NCI-H1092 treated with DMSO at 0.1 percent for 48 hours (cell line): Measurements from ENCODE around the gene INPP4B.

Experiments used
- DNase-seq: peaks from one replicate; lab custom pipeline; 2025; lab: John Stamatoyannopoulos, UW

Gene INPP4B

DNA sequence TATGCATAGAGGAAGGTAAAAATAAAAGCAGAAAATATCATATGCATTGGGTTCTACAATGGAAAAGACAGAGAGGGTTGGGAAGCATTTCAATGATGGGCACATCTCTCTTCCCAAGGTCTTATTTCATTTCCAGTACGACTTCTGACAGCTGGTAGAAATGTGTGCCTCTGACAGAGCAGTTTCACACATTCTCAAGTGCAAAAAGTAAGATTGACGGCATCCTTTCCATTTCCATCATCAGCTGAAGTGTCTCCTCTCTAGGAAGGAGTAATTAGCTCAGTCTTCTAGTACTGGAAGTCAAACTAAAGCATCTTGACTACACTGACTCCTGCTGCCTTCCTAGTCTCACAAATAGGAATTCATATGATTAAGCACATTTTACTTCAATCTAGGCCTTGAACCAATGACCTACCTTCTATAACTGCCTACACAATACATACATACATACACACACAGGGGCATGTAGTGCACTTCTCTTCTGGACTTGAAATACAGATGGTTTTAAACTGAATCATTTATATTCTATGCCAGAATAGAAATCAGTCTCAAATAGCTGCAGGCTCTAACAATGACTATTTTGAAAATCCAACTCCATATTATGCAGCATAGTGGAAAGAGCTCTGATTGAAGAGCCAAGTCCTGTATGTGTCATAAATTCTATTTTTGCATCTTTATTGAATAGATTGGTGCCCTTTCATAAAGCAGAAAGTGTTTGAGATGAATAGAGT lies 473.4 kb downstream of the INPP4B start:
- DNase-seq = no peak

- DNase-seq = no peak
These were observed 477.0 kb downstream of the INPP4B start for GRCh38 chr4:142369141-142369540.

DNA sequence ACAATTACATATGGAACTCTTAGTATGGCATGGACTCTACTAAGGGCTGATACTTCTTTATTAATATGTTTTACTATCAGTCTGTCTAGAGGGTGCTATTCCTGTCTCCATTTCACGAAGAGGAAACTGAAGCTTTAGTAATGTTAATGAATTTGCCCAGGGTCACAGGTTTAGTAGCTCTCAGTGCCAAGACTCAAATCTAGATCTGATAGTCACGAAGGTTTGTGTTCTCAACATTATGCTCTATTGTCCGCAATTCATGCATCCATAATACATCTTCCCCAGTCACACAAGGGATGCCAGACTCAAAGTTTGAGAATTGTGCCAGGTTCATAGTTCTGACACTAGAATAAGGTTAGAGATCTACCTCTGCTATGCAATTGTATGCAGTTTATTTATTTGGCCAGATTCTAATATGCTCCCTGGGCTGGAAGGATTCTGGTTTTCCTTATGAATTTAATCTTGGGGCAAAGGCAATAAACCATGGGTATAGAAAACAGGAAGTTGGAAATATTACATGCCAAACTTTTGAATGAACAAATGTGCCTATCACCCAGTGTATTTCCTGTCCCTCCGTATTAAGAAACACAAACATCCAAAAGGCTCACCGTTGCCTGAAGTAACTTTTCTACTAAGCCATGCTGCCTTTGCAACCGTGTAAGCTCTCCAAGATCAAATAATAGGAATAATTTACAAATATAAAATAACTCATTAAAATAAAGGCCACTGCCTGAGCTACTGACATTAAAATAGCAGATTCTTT lies 478.5 kb downstream of the INPP4B start:
- no peak for DNase-seq

GRCh38 chr4:142366769-142367181 lies 479.3 kb downstream of the INPP4B start:
- DNase-seq = no peak

DNA sequence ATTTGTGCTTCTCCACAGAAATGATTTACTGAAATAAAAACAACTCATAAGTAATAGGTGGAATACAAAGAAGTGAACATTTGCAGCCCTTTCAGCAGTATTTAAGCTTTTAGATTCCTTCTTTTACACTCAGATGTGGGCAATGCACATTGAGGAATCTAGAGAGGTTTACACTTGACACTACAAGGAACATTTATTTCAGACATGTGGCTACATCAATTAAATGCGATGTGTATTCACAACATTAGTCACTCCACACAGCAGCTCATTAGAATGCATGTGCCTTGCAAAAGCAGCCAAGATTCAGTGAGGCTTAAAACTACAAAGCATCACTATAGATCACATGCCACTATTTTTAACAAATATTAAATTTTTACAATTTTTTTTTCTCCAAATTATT lies 480.7 kb downstream of the INPP4B start:
- no peak for DNase-seq

- no peak for DNase-seq
These were observed 482.4 kb downstream of the INPP4B start for GRCh38 chr4:142363686-142364085.

DNA sequence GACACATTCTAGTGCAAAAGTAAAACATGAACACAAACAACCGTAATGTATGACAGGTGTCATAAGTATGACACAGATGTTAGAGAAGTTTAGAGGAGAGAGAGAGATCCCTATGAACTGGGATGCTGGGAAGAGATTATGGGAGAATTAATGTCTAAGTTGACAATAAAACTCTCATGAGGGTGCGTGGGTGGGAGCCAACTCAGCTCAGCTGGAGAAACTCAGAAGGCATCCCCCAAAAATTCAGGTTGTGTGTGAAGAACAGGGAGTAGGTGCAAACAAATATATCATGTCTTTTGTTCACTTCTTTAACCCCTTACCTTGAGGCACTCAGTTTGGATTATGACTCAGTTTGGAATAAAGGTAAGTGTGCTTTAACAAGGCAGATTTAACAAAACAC lies 484.1 kb downstream of the INPP4B start:
- DNase-seq = no peak

DNA sequence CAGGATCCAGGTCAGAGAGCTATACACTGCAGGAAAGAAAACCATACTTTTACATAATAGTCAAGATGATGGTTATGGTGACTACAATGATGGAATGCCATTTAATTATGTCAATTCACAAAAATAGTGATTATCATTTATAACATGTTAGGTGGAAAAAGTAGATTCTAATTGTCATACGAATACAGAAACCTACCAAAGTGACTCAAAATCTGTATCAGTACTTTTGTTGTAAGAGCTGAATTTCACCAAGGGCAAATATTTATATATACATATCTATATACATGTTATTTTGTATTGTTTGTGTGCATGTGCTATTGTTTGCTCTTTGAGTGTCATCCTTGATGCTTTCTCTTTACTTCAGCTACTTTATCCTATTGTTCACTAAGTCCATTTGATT lies 485.4 kb downstream of the INPP4B start:
- DNase-seq = no peak

- no peak for DNase-seq
These were observed 487.4 kb downstream of the INPP4B start for GRCh38 chr4:142358656-142359055.

DNA sequence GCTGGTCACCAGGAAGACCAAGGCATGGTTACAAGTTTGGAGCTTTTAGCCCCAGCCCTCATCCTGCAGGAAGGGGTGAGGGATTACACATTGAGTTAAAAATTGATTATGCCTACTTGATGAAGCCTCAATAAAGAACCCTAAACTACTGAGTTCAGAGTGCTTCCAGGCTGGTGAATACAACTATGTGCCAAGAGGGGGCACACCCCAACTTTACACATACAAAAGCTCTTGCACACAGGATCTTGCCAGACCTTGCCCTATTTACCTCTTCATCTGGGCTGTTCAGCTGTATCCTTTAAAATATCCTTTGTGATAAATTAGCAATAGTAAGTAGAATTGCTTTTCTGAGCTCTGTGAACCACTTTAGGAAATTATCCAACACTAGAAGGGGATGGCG lies 489.3 kb downstream of the INPP4B start:
- DNase-seq = no peak

- DNase-seq = no peak
These were observed 489.9 kb downstream of the INPP4B start for GRCh38 chr4:142356118-142356759.

DNA sequence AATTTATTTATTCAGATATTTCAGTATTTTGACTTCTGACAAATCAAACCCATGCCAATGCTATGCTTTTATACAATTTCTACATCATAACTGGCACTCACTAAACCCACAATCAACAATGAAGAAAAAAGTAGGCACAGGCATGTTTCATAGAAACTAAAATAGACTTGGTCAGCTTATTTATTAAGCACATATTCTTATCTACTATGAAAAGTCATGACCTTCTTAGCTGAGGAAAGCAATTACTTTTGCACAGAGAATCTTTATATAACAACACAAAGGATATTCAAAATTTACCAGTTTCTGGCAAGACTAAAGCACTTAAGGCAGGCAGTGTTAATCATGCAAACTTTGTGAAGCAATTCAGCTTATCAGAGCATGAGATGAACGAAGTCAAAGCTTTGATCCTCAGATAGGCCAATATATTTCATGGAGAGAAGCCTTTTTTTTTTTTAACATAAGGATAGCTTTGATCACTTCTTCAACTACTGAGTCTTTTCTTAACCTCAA lies 490.6 kb downstream of the INPP4B start:
- no peak for DNase-seq

- no peak for DNase-seq
These were observed 491.2 kb downstream of the INPP4B start for GRCh38 chr4:142354794-142355420.

GRCh38 chr4:142354041-142354440 lies 492.1 kb downstream of the INPP4B start:
- no peak for DNase-seq

GRCh38 chr4:142353149-142353738 lies 492.9 kb downstream of the INPP4B start:
- DNase-seq = peak; percentile 27

DNA sequence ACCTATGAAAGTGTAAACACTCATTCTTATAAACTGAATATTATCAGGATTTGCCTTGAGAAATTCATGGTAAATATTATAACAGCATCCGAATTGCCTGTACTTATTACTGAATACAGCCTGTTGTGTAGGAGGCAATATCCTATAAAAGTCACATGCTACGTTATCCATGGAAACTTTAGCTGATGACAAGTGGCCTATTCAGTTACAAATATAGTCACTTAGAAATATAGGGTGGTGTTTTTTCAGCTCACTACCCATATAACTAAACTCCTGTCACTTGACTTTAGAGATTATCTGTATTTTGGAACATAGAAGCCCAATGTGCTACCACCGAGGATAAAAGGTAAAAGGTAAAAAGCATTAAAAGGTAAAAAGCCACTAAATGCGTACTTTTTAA lies 493.4 kb downstream of the INPP4B start:
- DNase-seq = no peak

GRCh38 chr4:142351958-142352357 lies 494.1 kb downstream of the INPP4B start:
- no peak for DNase-seq

GRCh38 chr4:142350871-142351270 lies 495.2 kb downstream of the INPP4B start:
- DNase-seq = no peak

DNA sequence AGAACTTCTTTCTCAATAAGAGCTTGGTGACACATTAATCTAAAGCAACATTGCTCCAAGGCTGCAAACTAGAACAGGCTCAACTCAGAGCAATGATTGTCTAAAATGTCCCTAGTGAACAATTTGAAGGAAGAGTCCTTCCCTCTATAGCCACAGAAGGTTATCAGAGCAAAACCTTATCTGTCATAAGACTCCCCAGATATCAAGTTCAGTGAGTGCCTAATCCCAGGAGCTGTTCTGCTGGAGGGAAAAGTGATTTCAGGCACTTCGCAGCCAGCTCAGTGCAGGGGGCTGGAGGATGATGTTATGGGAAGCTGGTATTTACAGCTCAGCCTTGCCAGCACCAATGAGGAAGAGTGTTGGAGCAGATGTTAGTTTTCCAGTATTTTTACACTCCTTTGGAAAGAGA lies 497.5 kb downstream of the INPP4B start:
- DNase-seq = no peak

DNA sequence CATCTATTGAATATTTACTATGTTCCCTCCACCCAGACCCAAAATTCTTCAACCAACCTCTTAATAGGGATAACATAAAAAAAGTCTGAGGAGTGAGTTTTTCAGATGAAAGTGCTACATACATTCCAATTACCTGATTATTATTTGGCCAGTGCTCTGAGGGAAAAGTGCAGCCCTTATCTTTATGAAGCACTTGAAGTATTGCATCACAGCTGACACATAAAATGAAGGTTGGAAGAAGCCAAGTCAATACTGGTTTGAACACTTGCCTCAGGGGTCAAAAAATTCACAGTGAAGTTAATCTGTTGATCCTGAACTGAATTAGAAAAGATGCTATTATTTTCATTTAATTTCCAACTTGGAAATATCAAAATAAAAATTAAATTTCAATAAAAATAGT lies 498.9 kb downstream of the INPP4B start:
- no peak for DNase-seq

DNA sequence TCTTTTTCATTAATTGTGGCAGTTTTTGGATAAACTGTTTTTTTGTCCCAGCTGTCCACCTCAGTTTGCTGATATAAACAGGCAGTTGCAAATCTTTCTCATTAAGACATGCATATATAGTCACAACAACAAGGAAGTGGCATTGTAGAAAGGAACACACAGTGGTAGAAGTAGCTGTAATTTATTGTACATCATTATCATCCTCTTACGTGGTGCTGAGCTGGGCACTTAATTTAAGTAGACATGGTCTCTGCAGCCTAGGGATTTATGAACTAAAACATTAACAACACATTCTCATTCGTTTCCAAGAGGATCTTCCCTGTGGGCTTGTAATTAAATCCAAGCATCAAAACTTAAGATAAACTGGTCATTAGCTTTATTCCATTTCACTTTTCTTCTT lies 500.2 kb downstream of the INPP4B start:
- DNase-seq = no peak

DNA sequence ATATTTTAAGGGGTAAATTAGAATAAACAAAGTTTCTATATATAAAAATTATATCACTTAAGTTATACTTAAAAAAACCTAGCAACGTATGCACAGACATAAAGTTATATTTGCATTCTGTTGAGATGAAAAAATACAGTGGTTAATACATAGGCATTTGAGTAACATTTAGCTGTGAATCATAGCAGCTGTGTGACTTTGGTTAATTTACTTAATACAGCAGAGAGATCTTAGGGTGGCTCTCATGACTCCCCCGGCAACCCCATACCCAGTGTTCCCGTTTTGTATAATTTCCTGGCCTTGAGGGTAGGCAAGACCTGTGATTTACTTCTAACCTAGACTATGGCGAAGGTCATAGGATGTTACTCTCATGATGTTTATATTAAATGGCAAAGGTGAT lies 504.8 kb downstream of the INPP4B start:
- no peak for DNase-seq
